GM12875 (cell line): Measurements from ENCODE around the gene RERGL.

Experiments used
- H3K4me3 ChIP-seq: one replicate; pipeline ENCODE4 v1.5.1; 2011; ENCODE audit warnings: low read depth, low read length, control low read depth
- CTCF ChIP-seq: IDR thresholded peaks from 2 replicates; pipeline ENCODE4 v1.5.1; 2011; ENCODE audit warnings: low read depth, mild to moderate bottlenecking, control low read depth, inconsistent platforms, low read length, moderate library complexity, borderline replicate concordance; ENCODE audit not compliant: insufficient read depth

RERGL gene

GRCh38 chr12:18108611-18109010 is 18.6 kb upstream of the RERGL start:
- H3K4me3 ChIP-seq: no peak overlapping the region
- TF ChIP-seq CTCF: no peak

DNA sequence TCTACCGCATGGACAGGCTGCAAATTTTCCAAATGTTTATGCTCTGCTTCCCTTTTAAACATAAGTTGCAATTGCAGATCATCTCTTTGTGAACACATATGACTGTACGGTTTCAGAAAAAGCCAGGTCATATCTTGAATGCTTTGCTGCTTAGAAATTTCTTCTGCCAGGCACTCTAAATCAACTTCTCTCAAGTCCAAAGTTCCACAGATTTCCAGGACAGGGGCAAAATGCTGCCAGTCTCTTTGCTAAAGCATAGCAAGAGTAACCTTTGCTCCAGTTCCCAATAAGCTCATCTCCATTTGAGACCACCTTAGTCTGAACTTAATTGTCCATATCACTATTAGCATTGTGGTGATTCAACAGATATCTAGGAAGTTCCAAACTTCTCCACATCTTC is 13.6 kb upstream of the RERGL start:
- no peak for TF ChIP-seq CTCF
- no peak overlapping the region for H3K4me3 ChIP-seq

DNA sequence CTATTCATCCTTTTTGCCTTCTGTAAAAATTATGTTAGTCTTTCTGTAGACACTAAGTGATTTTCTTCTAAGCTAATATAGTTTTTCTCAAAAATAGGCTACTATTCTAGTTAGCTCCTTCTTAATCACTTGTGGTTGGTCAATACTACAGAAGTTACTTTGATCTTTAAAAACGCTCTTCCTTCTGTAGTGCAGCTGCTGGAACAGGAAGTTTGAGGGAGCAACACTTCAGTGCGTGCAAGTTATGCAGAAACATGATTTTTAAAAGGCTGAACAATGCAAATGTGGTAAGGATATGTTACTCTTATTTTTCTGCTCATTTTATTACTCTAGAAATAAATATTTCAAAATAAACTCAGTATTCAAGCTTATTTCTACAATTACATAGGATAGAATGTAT is 11.1 kb upstream of the RERGL start:
- TF ChIP-seq CTCF: no peak
- H3K4me3 ChIP-seq: no peak overlapping the region

DNA sequence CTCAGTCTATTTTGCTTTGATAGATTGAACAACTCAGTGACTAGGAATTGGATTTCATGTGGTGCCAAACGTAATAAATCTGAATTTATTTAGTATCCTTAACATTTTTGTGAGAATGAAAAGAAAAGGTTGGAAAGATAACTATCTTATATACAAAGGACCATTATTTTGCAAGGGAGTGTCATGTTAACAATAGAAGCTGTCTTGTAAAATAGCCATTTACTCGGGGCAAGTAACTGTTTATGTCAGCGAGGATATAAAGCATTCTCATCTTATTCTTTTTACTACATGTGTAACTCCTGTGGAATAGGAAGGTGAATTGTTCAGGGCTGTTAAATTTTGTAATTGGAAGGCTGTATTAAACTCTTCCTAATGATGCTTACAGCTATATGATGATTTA is 5.9 kb downstream of the RERGL start:
- TF ChIP-seq CTCF: no peak

GRCh38 chr12:18079541-18080246 is 10.3 kb downstream of the RERGL start:
- no peak for TF ChIP-seq CTCF
- H3K4me3 ChIP-seq: no peak overlapping the region

More for the DNA sequence above, 5.9 kb downstream of the RERGL start:
- no peak overlapping the region for H3K4me3 ChIP-seq

- no peak overlapping the region for H3K4me3 ChIP-seq
- no peak for TF ChIP-seq CTCF
Measured at GRCh38 chr12:18074001-18074400, 16.0 kb downstream of the RERGL start.

DNA sequence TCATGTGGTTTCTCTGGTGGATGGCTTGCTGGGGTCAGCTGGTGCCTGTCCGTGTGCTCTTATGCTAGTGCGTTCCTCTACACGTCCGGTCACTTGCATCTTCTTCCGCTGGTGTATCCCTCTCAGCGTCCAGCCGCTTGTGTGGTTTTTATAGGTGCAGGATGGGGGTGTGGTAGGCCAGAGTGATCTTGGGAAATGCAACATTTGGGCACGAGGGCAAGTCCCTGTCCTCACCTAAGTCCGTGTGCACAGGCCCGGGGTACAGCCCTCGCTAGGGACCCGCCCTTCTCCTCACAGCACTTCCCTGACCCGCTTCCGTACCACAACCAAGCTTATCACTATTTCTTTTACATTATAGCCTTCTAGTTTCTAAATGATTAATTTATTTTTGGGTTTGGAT is 17.3 kb downstream of the RERGL start:
- TF ChIP-seq CTCF: no peak
- H3K4me3 ChIP-seq: no peak overlapping the region
